Measurements from ENCODE around the gene SURF6. TPM values are rescaled to one million over a fixed set of nuclear protein-coding genes. Genes with fewer than 3 reads are reported as not detected.

The SURF6 gene
- total and polyA plus RNA-seq, 5 experiments from 2014 or later: 4.9 to 34.1 (median 16.9) TPM

GRCh38 chr9:133367221-133367620 is 31.2 kb upstream of the SURF6 start:
- Mint-ChIP-seq H3K27me3 (no peaks in the 10 kb centered on the region), H3K9me3 (no peaks in the 10 kb centered on the region), H3K36me3 (peaks cover 0 to 56% (median 9%) of the 10 kb centered on the region in 3 donors), H3K4me1 (peaks cover 37 to 83% (median 61%) of the 10 kb centered on the region in 4 donors), H3K27ac (peak overlapping the region in 4 of 10 donors; percentile 38 to 63 (median 48)), H3K4me3 (peak overlapping the region in 2 of 10 donors; percentile 6 to 13)
- POLR2A ChIA-PET: interaction anchor here (1.0 to 3.1 kb wide), 4 partner anchors 9 to 37 kb away, joined by 3 to 17 read pairs (median 6); partner anchors contain the start of genes MED22, RPL7A, STKLD1 and SURF1
- ATAC-seq (no peak), DNase-seq (no peak)

GRCh38 chr9:133366435-133366834 is 30.4 kb upstream of the SURF6 start:
- H3K36me3 Mint-ChIP-seq: peaks cover 0 to 64% (median 9%) of the 10 kb centered on the region in 3 donors
- H3K27ac Mint-ChIP-seq: peak overlapping the region in 2 of 10 donors; percentile 15 to 69
- ATAC-seq (no peak), DNase-seq (no peak)
- H3K4me3 Mint-ChIP-seq: no peak overlapping the region
- POLR2A ChIA-PET: interaction anchor here (1.0 to 3.1 kb wide), 4 partner anchors 10 to 36 kb away, joined by 3 to 17 read pairs (median 6); partner anchors contain the start of genes MED22, RPL7A, STKLD1 and SURF1
- H3K9me3 Mint-ChIP-seq: no peaks in the 10 kb centered on the region
- H3K27me3 Mint-ChIP-seq: no peaks in the 10 kb centered on the region
- H3K4me1 Mint-ChIP-seq: peaks cover 32 to 75% (median 54%) of the 10 kb centered on the region in 4 donors

- no peaks in the 10 kb centered on the region for H3K9me3 Mint-ChIP-seq
- no peak overlapping the region for H3K4me3 Mint-ChIP-seq
- peaks cover 19 to 52% (median 34%) of the 10 kb centered on the region in 4 donors for H3K4me1 Mint-ChIP-seq
- peaks cover 0 to 79% (median 9%) of the 10 kb centered on the region in 3 donors for H3K36me3 Mint-ChIP-seq
- ATAC-seq (no peak), DNase-seq (no peak)
- POLR2A ChIA-PET: interaction anchor here (1.4 kb wide), 1 partner anchor 13 kb away, joined by 3 read pairs; no protein-coding TSS in a partner anchor
- H3K27ac Mint-ChIP-seq: peak overlapping the region in 4 of 10 donors; percentile 17 to 56 (median 27)
- no peaks in the 10 kb centered on the region for H3K27me3 Mint-ChIP-seq
Observed at GRCh38 chr9:133362359-133363044, 26.5 kb upstream of the SURF6 start.

GRCh38 chr9:133361507-133362092 is 25.6 kb upstream of the SURF6 start:
- Mint-ChIP-seq H3K36me3 (peaks cover 0 to 74% (median 9%) of the 10 kb centered on the region in 3 donors), H3K9me3 (no peaks in the 10 kb centered on the region), H3K27me3 (no peaks in the 10 kb centered on the region), H3K4me1 (peaks cover 19 to 49% (median 32%) of the 10 kb centered on the region in 4 donors), H3K4me3 (no peak overlapping the region), H3K27ac (peak overlapping the region in 7 of 10 donors; percentile 37 to 73 (median 44))
- DNase-seq: no peak
- POLR2A ChIA-PET: interaction anchor here (1.4 kb wide), 1 partner anchor 12 kb away, joined by 3 read pairs; no protein-coding TSS in a partner anchor
- ATAC-seq: no peak

GRCh38 chr9:133360400-133361393 is 24.7 kb upstream of the SURF6 start:
- H3K4me1 Mint-ChIP-seq: peaks cover 17 to 43% (median 30%) of the 10 kb centered on the region in 4 donors
- POLR2A ChIA-PET: interaction anchor here (7.8 kb wide), 1 partner anchor 12 kb away, joined by 143 read pairs; no protein-coding TSS in a partner anchor
- no peak for DNase-seq
- peak overlapping the region in 8 of 10 donors; percentile 28 to 78 (median 57) for H3K27ac Mint-ChIP-seq
- ATAC-seq: no peak
- no peaks in the 10 kb centered on the region for H3K27me3 Mint-ChIP-seq
- peaks cover 0 to 66% (median 9%) of the 10 kb centered on the region in 3 donors for H3K36me3 Mint-ChIP-seq
- H3K9me3 Mint-ChIP-seq: no peaks in the 10 kb centered on the region
- H3K4me3 Mint-ChIP-seq: no peak overlapping the region

GRCh38 chr9:133359399-133360175 is 23.6 kb upstream of the SURF6 start:
- Mint-ChIP-seq H3K36me3 (peaks cover 0 to 55% (median 9%) of the 10 kb centered on the region in 3 donors), H3K9me3 (no peaks in the 10 kb centered on the region), H3K4me1 (peaks cover 17 to 46% (median 33%) of the 10 kb centered on the region in 4 donors), H3K27ac (peak overlapping the region in 6 of 10 donors; percentile 37 to 77 (median 51)), H3K27me3 (no peaks in the 10 kb centered on the region), H3K4me3 (peak overlapping the region in 4 of 10 donors; percentile 24 to 85 (median 40))
- POLR2A ChIA-PET: interaction anchor here (1.1 to 7.8 kb wide), 3 partner anchors 11 to 17 kb away, joined by 3 to 143 read pairs (median 3); partner anchors contain the start of gene STKLD1
- ATAC-seq (no peak), DNase-seq (peak in 2 of 10 donors; percentile 22 to 24)

GRCh38 chr9:133357656-133358055 is 21.7 kb upstream of the SURF6 start:
- no peaks in the 10 kb centered on the region for H3K27me3 Mint-ChIP-seq
- no peak for DNase-seq
- peaks cover 0 to 45% (median 0%) of the 10 kb centered on the region in 3 donors for H3K36me3 Mint-ChIP-seq
- peak overlapping the region in 9 of 10 donors; percentile 47 to 90 (median 84) for H3K27ac Mint-ChIP-seq
- peak overlapping the region; percentile 58 to 90 (median 82) for H3K4me3 Mint-ChIP-seq
- POLR2A ChIA-PET: interaction anchor here (1.9 to 7.8 kb wide), 6 partner anchors 8 to 102 kb away, joined by 8 to 143 read pairs (median 9); partner anchors contain the start of genes CACFD1, MED22, RPL7A and STKLD1
- peaks cover 21 to 43% (median 32%) of the 10 kb centered on the region in 4 donors for H3K4me1 Mint-ChIP-seq
- no peak for ATAC-seq
- H3K9me3 Mint-ChIP-seq: no peaks in the 10 kb centered on the region

GRCh38 chr9:133356391-133357091 is 20.6 kb upstream of the SURF6 start, which contains the start of the genes SURF1 and SURF2:
TSS of gene SURF1 (minus strand) at chr9:133356487. CDS start at chr9:133356453, 34 bp downstream.
TSS of gene SURF2 (plus strand) at chr9:133356550. CDS start at chr9:133356593, 43 bp downstream.
- POLR2A ChIA-PET: interaction anchor here (0.8 to 7.8 kb wide), 14 partner anchors 9 to 326 kb away, joined by 3 to 143 read pairs (median 8); partner anchors contain the start of genes CACFD1, GTF3C5, MED22 and RPL7A
- Mint-ChIP-seq H3K36me3 (peaks cover 0 to 42% (median 4%) of the 10 kb centered on the region in 3 donors), H3K27ac (peak within 1 kb of the TSS; percentile 67 to 95 (median 90)), H3K9me3 (no peaks in the 10 kb centered on the region), H3K4me3 (peak within 1 kb of the TSS; percentile 82 to 93 (median 86)), H3K27me3 (no peaks in the 10 kb centered on the region), H3K4me1 (peaks cover 20 to 48% (median 32%) of the 10 kb centered on the region in 4 donors)
- DNase-seq (peak; percentile 78 to 93 (median 86)), ATAC-seq (peak; percentile 92 to 94)

- Mint-ChIP-seq H3K27me3 (no peaks in the 10 kb centered on the region), H3K4me3 (peak overlapping the region; percentile 76 to 93 (median 86)), H3K36me3 (peaks cover 0 to 42% (median 9%) of the 10 kb centered on the region in 3 donors), H3K27ac (peak overlapping the region; percentile 67 to 95 (median 90)), H3K4me1 (peaks cover 20 to 48% (median 29%) of the 10 kb centered on the region in 4 donors), H3K9me3 (no peaks in the 10 kb centered on the region)
- ATAC-seq: peak; percentile 48 to 53
- POLR2A ChIA-PET: interaction anchor here (0.7 to 7.8 kb wide), 18 partner anchors 8 to 325 kb away, joined by 3 to 143 read pairs (median 7); partner anchors contain the start of genes CACFD1, GTF3C5, MED22 and RPL7A
- DNase-seq: no peak
Observed at GRCh38 chr9:133355881-133356357, 19.9 kb upstream of the SURF6 start.

- ATAC-seq: no peak
- no peaks in the 10 kb centered on the region for H3K27me3 Mint-ChIP-seq
- H3K4me1 Mint-ChIP-seq: peaks cover 19 to 53% (median 35%) of the 10 kb centered on the region in 4 donors
- peak overlapping the region; percentile 22 to 93 (median 86) for H3K4me3 Mint-ChIP-seq
- POLR2A ChIA-PET: interaction anchor here (1.0 to 7.8 kb wide), 5 partner anchors 8 to 324 kb away, joined by 3 to 143 read pairs (median 15); partner anchors contain the start of genes GTF3C5 and SURF6
- H3K27ac Mint-ChIP-seq: peak overlapping the region in 8 of 10 donors; percentile 14 to 93 (median 44)
- H3K36me3 Mint-ChIP-seq: peaks cover 0 to 46% (median 18%) of the 10 kb centered on the region in 3 donors
- no peaks in the 10 kb centered on the region for H3K9me3 Mint-ChIP-seq
- no peak for DNase-seq
Observed at GRCh38 chr9:133354766-133355165, 18.8 kb upstream of the SURF6 start.

Data from naive thymus-derived CD8-positive, alpha-beta T cell (primary cell).